ENCODE measurements around the gene ZNF200. TPM values are rescaled to one million over a fixed set of nuclear protein-coding genes. Genes with fewer than 3 reads are reported as not detected.

The ZNF200 gene
- polyA plus RNA-seq, 1 of the 3 experiments (the other 2 are of a cell fraction), result 2.8 TPM

DNA sequence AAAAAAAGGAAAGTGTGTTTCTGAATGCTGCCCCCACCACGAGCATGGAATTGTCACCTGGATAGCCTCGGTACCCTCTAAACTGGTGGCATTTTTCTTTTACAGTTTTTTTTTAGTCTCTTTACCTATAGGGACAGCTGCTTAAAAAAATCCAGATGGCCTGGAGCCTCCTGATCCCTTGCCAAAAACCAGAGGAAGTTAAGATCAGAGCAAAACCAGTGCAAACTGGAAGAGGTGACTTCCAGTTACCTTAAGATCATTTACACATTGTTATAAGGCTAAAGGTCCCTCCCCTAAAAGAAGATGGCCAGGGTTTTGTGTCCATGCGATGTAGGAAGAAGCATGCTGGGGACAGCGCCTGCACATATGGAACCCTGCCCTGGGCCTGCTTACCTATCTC, 18.0 kb upstream of the ZNF200 start:
- DNase-seq, result no peak
- Histone ChIP-seq H3K9me2 (no peaks in the 10 kb centered on the region), H3K4me3 (ENCODE audit: low read depth in 2 of 2, low read length in 1 of 2) (no peak overlapping the region), H3K9ac (no peak overlapping the region), H3F3A (replicated peaks; ENCODE audit: insufficient read depth) (no peaks in the 10 kb centered on the region), H4K20me1 (ENCODE audit: insufficient read depth) (no peaks in the 10 kb centered on the region), H3K27me3 (ENCODE audit: insufficient read depth) (peaks cover 68% of the 10 kb centered on the region), H3K9me3 (no peaks in the 10 kb centered on the region), H3K4me1 (ENCODE audit: control insufficient read depth in 1 of 2, insufficient read depth in 2 of 2, low read depth in 1 of 2, low read length in 1 of 2) (no peaks in the 10 kb centered on the region), H2AFZ (ENCODE audit: low read depth) (no peak overlapping the region), H3K4me2 (no peak overlapping the region), H3K36me3 (replicated peaks in 1 of 2; ENCODE audit: control insufficient read depth in 1 of 2, insufficient read depth in 2 of 2, low read length in 1 of 2) (no peaks in the 10 kb centered on the region), H3K27ac (ENCODE audit: low read depth in 2 of 2, low read length in 1 of 2) (no peak overlapping the region), H3K79me2 (ENCODE audit: insufficient read depth) (no peaks in the 10 kb centered on the region)
- CTCF ChIA-PET, result no interaction called here
- POLR2A ChIA-PET, result no interaction called here
- 61% methylated on average over 4 of the region's 4 CpGs for WGBS (ENCODE audit: low lambda C conversion rate)
- no peak for TF ChIP-seq JUND (IDR thresholded peaks at IDR 0.05)
- no peak for TF ChIP-seq SMC3 (IDR thresholded peaks at IDR 0.05; ENCODE audit: low read depth, low read length)
- no peak for TF ChIP-seq MEF2A (IDR thresholded peaks at IDR 0.05; ENCODE audit: borderline replicate concordance, low read depth)
- TF ChIP-seq, protein P1, sequence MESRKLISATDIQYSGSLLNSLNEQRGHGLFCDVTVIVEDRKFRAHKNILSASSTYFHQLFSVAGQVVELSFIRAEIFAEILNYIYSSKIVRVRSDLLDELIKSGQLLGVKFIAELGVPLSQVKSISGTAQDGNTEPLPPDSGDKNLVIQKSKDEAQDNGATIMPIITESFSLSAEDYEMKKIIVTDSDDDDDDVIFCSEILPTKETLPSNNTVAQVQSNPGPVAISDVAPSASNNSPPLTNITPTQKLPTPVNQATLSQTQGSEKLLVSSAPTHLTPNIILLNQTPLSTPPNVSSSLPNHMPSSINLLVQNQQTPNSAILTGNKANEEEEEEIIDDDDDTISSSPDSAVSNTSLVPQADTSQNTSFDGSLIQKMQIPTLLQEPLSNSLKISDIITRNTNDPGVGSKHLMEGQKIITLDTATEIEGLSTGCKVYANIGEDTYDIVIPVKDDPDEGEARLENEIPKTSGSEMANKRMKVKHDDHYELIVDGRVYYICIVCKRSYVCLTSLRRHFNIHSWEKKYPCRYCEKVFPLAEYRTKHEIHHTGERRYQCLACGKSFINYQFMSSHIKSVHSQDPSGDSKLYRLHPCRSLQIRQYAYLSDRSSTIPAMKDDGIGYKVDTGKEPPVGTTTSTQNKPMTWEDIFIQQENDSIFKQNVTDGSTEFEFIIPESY (IDR thresholded peaks at IDR 0.05; ENCODE audit: borderline replicate concordance, low read depth), result no peak
- TF ChIP-seq, protein P2, sequence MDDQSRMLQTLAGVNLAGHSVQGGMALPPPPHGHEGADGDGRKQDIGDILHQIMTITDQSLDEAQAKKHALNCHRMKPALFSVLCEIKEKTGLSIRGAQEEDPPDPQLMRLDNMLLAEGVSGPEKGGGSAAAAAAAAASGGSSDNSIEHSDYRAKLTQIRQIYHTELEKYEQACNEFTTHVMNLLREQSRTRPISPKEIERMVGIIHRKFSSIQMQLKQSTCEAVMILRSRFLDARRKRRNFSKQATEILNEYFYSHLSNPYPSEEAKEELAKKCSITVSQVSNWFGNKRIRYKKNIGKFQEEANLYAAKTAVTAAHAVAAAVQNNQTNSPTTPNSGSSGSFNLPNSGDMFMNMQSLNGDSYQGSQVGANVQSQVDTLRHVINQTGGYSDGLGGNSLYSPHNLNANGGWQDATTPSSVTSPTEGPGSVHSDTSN (IDR thresholded peaks at IDR 0.05), result no peak
- no peak for TF ChIP-seq RFX5 (IDR thresholded peaks at IDR 0.05; ENCODE audit: low read length)
- TF ChIP-seq EZH2phosphoT487 (IDR thresholded peaks at IDR 0.05; ENCODE audit: borderline replicate concordance, low read depth), result no peak
- TF ChIP-seq RCOR1 (IDR thresholded peaks at IDR 0.05; ENCODE audit: low read length), result no peak
- no peak for TF ChIP-seq SIN3A (IDR thresholded peaks at IDR 0.05; ENCODE audit: borderline replicate concordance, low read depth, low read length)

DNA sequence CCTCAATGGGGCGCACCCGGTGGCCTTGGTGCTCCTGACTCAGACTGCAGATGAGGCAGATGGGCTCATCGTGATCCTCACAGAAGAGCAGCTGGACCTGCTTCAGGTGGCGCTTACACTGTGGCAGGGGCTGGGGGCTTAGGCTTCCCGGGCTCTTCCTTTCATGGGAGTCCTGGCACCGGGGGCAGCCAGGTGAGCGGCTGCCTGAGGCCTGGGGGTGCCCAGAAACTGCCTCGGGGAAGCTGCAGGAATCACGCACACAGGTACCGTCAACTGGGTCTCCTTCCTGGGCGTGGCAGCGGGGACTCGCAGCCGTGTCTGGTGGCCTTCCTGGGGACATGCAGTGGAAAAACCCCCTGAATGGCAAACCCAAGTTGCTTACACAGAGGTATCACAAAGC, 14.5 kb upstream of the ZNF200 start:
- Histone ChIP-seq H3K27ac (ENCODE audit: low read depth in 2 of 2, low read length in 1 of 2) (no peak overlapping the region), H3K9ac (no peak overlapping the region), H3K9me2 (no peaks in the 10 kb centered on the region), H3K36me3 (replicated peaks in 1 of 2; ENCODE audit: control insufficient read depth in 1 of 2, insufficient read depth in 2 of 2, low read length in 1 of 2) (no peaks in the 10 kb centered on the region), H3K4me3 (ENCODE audit: low read depth in 2 of 2, low read length in 1 of 2) (no peak overlapping the region), H3K27me3 (ENCODE audit: insufficient read depth) (peaks cover 49% of the 10 kb centered on the region), H3K9me3 (no peaks in the 10 kb centered on the region), H4K20me1 (ENCODE audit: insufficient read depth) (no peaks in the 10 kb centered on the region), H2AFZ (ENCODE audit: low read depth) (no peak overlapping the region), H3K79me2 (ENCODE audit: insufficient read depth) (no peaks in the 10 kb centered on the region), H3K4me1 (ENCODE audit: control insufficient read depth in 1 of 2, insufficient read depth in 2 of 2, low read depth in 1 of 2, low read length in 1 of 2) (no peaks in the 10 kb centered on the region), H3K4me2 (no peak overlapping the region), H3F3A (replicated peaks; ENCODE audit: insufficient read depth) (no peaks in the 10 kb centered on the region)
- ChIA-PET POLR2A (no interaction called here), CTCF (interaction anchor here (1.5 kb wide), 1 partner anchor 15 kb away, joined by 3 read pairs; no protein-coding TSS in a partner anchor)
- WGBS (ENCODE audit: low lambda C conversion rate), result 27% methylated on average over 7 of the region's 14 CpGs
- DNase-seq, result no peak
- TF ChIP-seq, protein P3, sequence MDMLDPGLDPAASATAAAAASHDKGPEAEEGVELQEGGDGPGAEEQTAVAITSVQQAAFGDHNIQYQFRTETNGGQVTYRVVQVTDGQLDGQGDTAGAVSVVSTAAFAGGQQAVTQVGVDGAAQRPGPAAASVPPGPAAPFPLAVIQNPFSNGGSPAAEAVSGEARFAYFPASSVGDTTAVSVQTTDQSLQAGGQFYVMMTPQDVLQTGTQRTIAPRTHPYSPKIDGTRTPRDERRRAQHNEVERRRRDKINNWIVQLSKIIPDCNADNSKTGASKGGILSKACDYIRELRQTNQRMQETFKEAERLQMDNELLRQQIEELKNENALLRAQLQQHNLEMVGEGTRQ (IDR thresholded peaks at IDR 0.05; ENCODE audit: borderline replicate concordance, low read depth, low read length), result no peak
- TF ChIP-seq GATA2 (CRISPR knock-in tag; IDR thresholded peaks at IDR 0.05) (no peak), NFIC (IDR thresholded peaks at IDR 0.05; ENCODE audit: borderline replicate concordance) (no peak), JUND (IDR thresholded peaks at IDR 0.05) (no peak)
- TF ChIP-seq, protein P4, sequence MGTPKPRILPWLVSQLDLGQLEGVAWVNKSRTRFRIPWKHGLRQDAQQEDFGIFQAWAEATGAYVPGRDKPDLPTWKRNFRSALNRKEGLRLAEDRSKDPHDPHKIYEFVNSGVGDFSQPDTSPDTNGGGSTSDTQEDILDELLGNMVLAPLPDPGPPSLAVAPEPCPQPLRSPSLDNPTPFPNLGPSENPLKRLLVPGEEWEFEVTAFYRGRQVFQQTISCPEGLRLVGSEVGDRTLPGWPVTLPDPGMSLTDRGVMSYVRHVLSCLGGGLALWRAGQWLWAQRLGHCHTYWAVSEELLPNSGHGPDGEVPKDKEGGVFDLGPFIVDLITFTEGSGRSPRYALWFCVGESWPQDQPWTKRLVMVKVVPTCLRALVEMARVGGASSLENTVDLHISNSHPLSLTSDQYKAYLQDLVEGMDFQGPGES (IDR thresholded peaks at IDR 0.05; ENCODE audit: low read depth, low read length), result no peak
- TF ChIP-seq, protein P5, sequence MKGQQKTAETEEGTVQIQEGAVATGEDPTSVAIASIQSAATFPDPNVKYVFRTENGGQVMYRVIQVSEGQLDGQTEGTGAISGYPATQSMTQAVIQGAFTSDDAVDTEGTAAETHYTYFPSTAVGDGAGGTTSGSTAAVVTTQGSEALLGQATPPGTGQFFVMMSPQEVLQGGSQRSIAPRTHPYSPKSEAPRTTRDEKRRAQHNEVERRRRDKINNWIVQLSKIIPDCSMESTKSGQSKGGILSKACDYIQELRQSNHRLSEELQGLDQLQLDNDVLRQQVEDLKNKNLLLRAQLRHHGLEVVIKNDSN (IDR thresholded peaks at IDR 0.05; ENCODE audit: borderline replicate concordance, low read depth), result no peak
- TF ChIP-seq, protein P2 (IDR thresholded peaks at IDR 0.05), result no peak
- TF ChIP-seq, protein P6, sequence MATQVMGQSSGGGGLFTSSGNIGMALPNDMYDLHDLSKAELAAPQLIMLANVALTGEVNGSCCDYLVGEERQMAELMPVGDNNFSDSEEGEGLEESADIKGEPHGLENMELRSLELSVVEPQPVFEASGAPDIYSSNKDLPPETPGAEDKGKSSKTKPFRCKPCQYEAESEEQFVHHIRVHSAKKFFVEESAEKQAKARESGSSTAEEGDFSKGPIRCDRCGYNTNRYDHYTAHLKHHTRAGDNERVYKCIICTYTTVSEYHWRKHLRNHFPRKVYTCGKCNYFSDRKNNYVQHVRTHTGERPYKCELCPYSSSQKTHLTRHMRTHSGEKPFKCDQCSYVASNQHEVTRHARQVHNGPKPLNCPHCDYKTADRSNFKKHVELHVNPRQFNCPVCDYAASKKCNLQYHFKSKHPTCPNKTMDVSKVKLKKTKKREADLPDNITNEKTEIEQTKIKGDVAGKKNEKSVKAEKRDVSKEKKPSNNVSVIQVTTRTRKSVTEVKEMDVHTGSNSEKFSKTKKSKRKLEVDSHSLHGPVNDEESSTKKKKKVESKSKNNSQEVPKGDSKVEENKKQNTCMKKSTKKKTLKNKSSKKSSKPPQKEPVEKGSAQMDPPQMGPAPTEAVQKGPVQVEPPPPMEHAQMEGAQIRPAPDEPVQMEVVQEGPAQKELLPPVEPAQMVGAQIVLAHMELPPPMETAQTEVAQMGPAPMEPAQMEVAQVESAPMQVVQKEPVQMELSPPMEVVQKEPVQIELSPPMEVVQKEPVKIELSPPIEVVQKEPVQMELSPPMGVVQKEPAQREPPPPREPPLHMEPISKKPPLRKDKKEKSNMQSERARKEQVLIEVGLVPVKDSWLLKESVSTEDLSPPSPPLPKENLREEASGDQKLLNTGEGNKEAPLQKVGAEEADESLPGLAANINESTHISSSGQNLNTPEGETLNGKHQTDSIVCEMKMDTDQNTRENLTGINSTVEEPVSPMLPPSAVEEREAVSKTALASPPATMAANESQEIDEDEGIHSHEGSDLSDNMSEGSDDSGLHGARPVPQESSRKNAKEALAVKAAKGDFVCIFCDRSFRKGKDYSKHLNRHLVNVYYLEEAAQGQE (IDR thresholded peaks at IDR 0.05; ENCODE audit: low read depth, low read length), result no peak
